KMS-11 (cell line): ENCODE data around the gene ITGB4.

Experiments used
- H2AFZ ChIP-seq: fragments of 200-600 bp; sonication (generic); 2 replicates; pipeline ENCODE4 v1.6.1; 2016; ENCODE audit warnings: antibody characterized with exemption, mixed run types, low read depth
- H3K27ac ChIP-seq: fragments of 200-600 bp; sonication (generic); 2 replicates; pipeline ENCODE4 v1.6.1; 2016; ENCODE audit warnings: mild to moderate bottlenecking, mixed run types
- H3K27me3 ChIP-seq: fragments of 200-600 bp; sonication (generic); 2 replicates; pipeline ENCODE4 v1.6.1; 2017; ENCODE audit warnings: mild to moderate bottlenecking, low read depth, mixed run types, moderate library complexity; ENCODE audit not compliant: insufficient read depth
- H3K36me3 ChIP-seq: fragments of 200-600 bp; sonication (generic); 2 replicates; pipeline ENCODE4 v1.6.1; 2017; ENCODE audit warnings: mild to moderate bottlenecking, mixed run types; ENCODE audit not compliant: insufficient read depth
- H3K4me1 ChIP-seq: fragments of 200-600 bp; sonication (generic); 2 replicates; pipeline ENCODE4 v1.6.1; 2016; ENCODE audit warnings: mild to moderate bottlenecking, low read depth, mixed run types; ENCODE audit not compliant: poor library complexity, severe bottlenecking
- H3K4me2 ChIP-seq: fragments of 200-600 bp; sonication (generic); 2 replicates; pipeline ENCODE4 v1.7.0; 2016; ENCODE audit warnings: mild to moderate bottlenecking, mixed run types
- H3K4me3 ChIP-seq: fragments of 200-600 bp; sonication (generic); IDR thresholded peaks from 2 replicates; pipeline ENCODE4 v1.6.1; 2017; ENCODE audit warnings: low read depth, low read length, mixed read lengths; ENCODE audit not compliant: insufficient read depth
- H3K79me2 ChIP-seq: fragments of 200-600 bp; sonication (generic); 2 replicates; pipeline ENCODE4 v1.6.1; 2016; ENCODE audit warnings: low read depth, mixed run types; ENCODE audit not compliant: insufficient read depth
- H3K9ac ChIP-seq: fragments of 200-600 bp; sonication (generic); 2 replicates; pipeline ENCODE4 v1.6.1; 2016; ENCODE audit warnings: mild to moderate bottlenecking, mixed run types
- H4K20me1 ChIP-seq: fragments of 200-600 bp; sonication (generic); 2 replicates; pipeline ENCODE4 v1.6.1; 2016; ENCODE audit warnings: mild to moderate bottlenecking, mixed run types; ENCODE audit not compliant: insufficient read depth
- CTCF ChIP-seq: fragments of 200-600 bp; sonication (generic); conservative IDR thresholded peaks from 2 replicates; pipeline ENCODE4 v1.6.1; 2017; ENCODE audit warnings: low read depth, mild to moderate bottlenecking, antibody characterized with exemption, low read length, moderate library complexity, mixed read lengths

ITGB4 gene

GRCh38 chr17:75779250-75779986, 58.2 kb downstream of the ITGB4 start:
- Histone ChIP-seq H3K27ac (peak overlapping the region; percentile 93), H4K20me1 (peaks cover 17% of the 10 kb centered on the region), H3K27me3 (no peaks in the 10 kb centered on the region), H3K4me1 (peaks cover 44% of the 10 kb centered on the region), H3K9ac (peak overlapping the region; percentile 95), H2AFZ (no peak overlapping the region), H3K4me3 (peak overlapping the region; percentile 50), H3K79me2 (peaks cover 20% of the 10 kb centered on the region), H3K36me3 (peaks cover 8% of the 10 kb centered on the region; the same call in 1 of the 2 replicates), H3K4me2 (peak overlapping the region; percentile 66)
- TF ChIP-seq CTCF, result peak; percentile 43

GRCh38 chr17:75779987-75780889, 59.0 kb downstream of the ITGB4 start:
- Histone ChIP-seq H2AFZ (peak overlapping the region; percentile 35), H3K36me3 (peaks cover 8% of the 10 kb centered on the region; the same call in 1 of the 2 replicates), H3K4me2 (peak overlapping the region; percentile 50), H3K27ac (peak overlapping the region; percentile 93; the same call in 1 of the 2 replicates), H3K4me1 (peaks cover 44% of the 10 kb centered on the region), H3K9ac (no peak overlapping the region), H3K4me3 (no peak overlapping the region), H4K20me1 (peaks cover 17% of the 10 kb centered on the region), H3K27me3 (no peaks in the 10 kb centered on the region), H3K79me2 (peaks cover 20% of the 10 kb centered on the region)
- no peak for TF ChIP-seq CTCF

GRCh38 chr17:75783069-75783783, 62.0 kb downstream of the ITGB4 start:
- peak overlapping the region; percentile 29 for H3K9ac ChIP-seq
- peak overlapping the region; percentile 97 for H3K4me2 ChIP-seq
- H3K4me1 ChIP-seq, result peaks cover 43% of the 10 kb centered on the region
- H3K27me3 ChIP-seq, result no peaks in the 10 kb centered on the region
- H2AFZ ChIP-seq, result peak overlapping the region; percentile 82
- peak; percentile 97 for TF ChIP-seq CTCF
- peak overlapping the region; percentile 98 for H3K27ac ChIP-seq
- peaks cover 5% of the 10 kb centered on the region; the same call in 1 of the 2 replicates for H3K36me3 ChIP-seq
- no peak overlapping the region for H3K4me3 ChIP-seq
- peaks cover 42% of the 10 kb centered on the region for H3K79me2 ChIP-seq
- H4K20me1 ChIP-seq, result peaks cover 6% of the 10 kb centered on the region

GRCh38 chr17:75783803-75784472, 62.7 kb downstream of the ITGB4 start:
- TF ChIP-seq CTCF, result no peak
- peak overlapping the region; percentile 98 for H3K27ac ChIP-seq
- H3K79me2 ChIP-seq, result peaks cover 36% of the 10 kb centered on the region

More at GRCh38 chr17:75783803-75784472, 62.7 kb downstream of the ITGB4 start:
- Histone ChIP-seq H3K27me3 (no peaks in the 10 kb centered on the region), H3K4me3 (no peak overlapping the region), H2AFZ (peak overlapping the region; percentile 82), H4K20me1 (no peaks in the 10 kb centered on the region; the same call in 1 of the 2 replicates), H3K4me2 (peak overlapping the region; percentile 97), H3K9ac (peak overlapping the region; percentile 96), H3K4me1 (peaks cover 39% of the 10 kb centered on the region), H3K36me3 (no peaks in the 10 kb centered on the region)
